ENCODE data around the gene PTPRCAP.

DNA sequence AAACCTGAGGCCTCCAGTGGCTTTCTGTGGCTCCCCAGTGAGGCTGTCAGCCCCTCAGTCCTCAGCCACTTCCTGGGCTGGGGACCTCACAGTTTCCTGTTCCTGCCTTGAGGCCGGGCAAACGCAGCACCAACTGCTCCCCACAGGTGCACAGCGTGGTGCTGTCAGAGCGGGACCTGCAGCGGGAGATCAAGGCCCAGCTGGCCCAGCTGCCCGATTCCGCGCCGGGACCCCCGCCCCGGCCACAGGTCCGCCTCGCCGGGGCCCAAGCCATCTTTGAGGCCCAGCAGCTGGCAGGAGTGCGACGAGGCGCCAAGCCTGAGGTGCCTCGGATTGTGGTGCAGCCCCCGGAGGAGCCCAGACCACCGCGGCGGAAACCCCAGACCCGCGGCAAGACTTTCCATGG is 28.2 kb downstream of the PTPRCAP start:
- TF ChIP-seq CTCF (IDR thresholded peaks at IDR 0.05) = no peak
- no peak for TF ChIP-seq POLR2A (IDR thresholded peaks at IDR 0.05)
